Measurements from ENCODE around the gene RPS21. TPM values are rescaled to one million over a fixed set of nuclear protein-coding genes. Genes with fewer than 3 reads are reported as not detected.

The RPS21 gene
- total and polyA plus RNA-seq, 2 of the 13 experiments (the other 11 are each of a cell fraction or from before 2014, with no cell fraction given): 2,647 to 11,063 TPM

- TF ChIP-seq ZNF350 (CRISPR knock-in tag; IDR thresholded peaks at IDR 0.05; ENCODE audit: borderline replicate concordance, low read depth) (no peak), ZBTB34 (CRISPR knock-in tag; IDR thresholded peaks at IDR 0.05) (no peak), ZNF83 (CRISPR knock-in tag; IDR thresholded peaks at IDR 0.05; ENCODE audit: borderline replicate concordance) (no peak), HNF4A (CRISPR knock-in tag; IDR thresholded peaks at IDR 0.05) (no peak), ZNF773 (CRISPR knock-in tag; IDR thresholded peaks at IDR 0.05; ENCODE audit: borderline replicate concordance) (no peak), GMEB2 (CRISPR knock-in tag; IDR thresholded peaks at IDR 0.05; ENCODE audit: low read depth) (no peak), KLF15 (CRISPR knock-in tag; IDR thresholded peaks at IDR 0.05; ENCODE audit: borderline replicate concordance) (no peak), ZBTB7A (CRISPR knock-in tag; IDR thresholded peaks at IDR 0.05) (no peak), DMTF1 (CRISPR knock-in tag; IDR thresholded peaks at IDR 0.05) (no peak), CHD2 (IDR thresholded peaks at IDR 0.05; ENCODE audit: low read depth, low read length) (0 out of 2 replicates have a peak, but pooled peaks have one; percentile 16), TARDBP (CRISPR knock-in tag; IDR thresholded peaks at IDR 0.05) (no peak), RBFOX2 (IDR thresholded peaks at IDR 0.05; ENCODE audit: low read depth, low read length) (peak; percentile 65), ZNF333 (CRISPR knock-in tag; IDR thresholded peaks at IDR 0.05; ENCODE audit: borderline replicate concordance) (no peak), HOXA3 (CRISPR knock-in tag; IDR thresholded peaks at IDR 0.05) (peak; percentile 25; the same call in 1 of the 2 replicates), HMG20B (CRISPR knock-in tag; conservative IDR thresholded peaks at IDR 0.05) (no peak), ZIK1 (CRISPR knock-in tag; IDR thresholded peaks at IDR 0.05; ENCODE audit: borderline replicate concordance, low read depth) (no peak), SMAD3 (CRISPR knock-in tag; IDR thresholded peaks at IDR 0.05) (no peak), FIP1L1 (IDR thresholded peaks at IDR 0.05; ENCODE audit: borderline replicate concordance, insufficient read depth, low read depth, low read length) (no peak), PCBP2 (optimal IDR thresholded peaks at IDR 0.05; ENCODE audit: low read depth, low read length, poor library complexity, severe bottlenecking) (no peak), ZNF598 (CRISPR knock-in tag; IDR thresholded peaks at IDR 0.05; ENCODE audit: borderline replicate concordance) (no peak), HNRNPH1 (optimal IDR thresholded peaks at IDR 0.05; ENCODE audit: low read depth, low read length) (no peak), RBM39 (IDR thresholded peaks at IDR 0.05; ENCODE audit: low read depth, low read length, poor library complexity, severe bottlenecking) (no peak), ZNF20 (CRISPR knock-in tag; IDR thresholded peaks at IDR 0.05) (no peak)
Observed at GRCh38 chr20:62391165-62392076, 4.5 kb downstream of the RPS21 start (continued).

Measured in HepG2 (cell line).